Measurements from ENCODE around the gene RFPL4AL1. TPM values are rescaled to one million over a fixed set of nuclear protein-coding genes. Genes with fewer than 3 reads are reported as not detected.
"Not testable (repeated sequence)": the region's sequence is repeated elsewhere in the genome, so short reads cannot be mapped to it uniquely, and the experiment has no call there.

The RFPL4AL1 gene
- polyA plus RNA-seq: not detected
- long read RNA-seq, donor 1: 0 reads
- long read RNA-seq, donor 2: 0 reads
- long read RNA-seq, donor 3, partial matches to known transcripts: 0 of 1 reads
- long read RNA-seq, donor 3, other reads (novel, unspliced or antisense): 0 of 1 reads
- long read RNA-seq, donor 4: 0 reads
- long read RNA-seq, donor 5: 0 reads
- long read RNA-seq, donor 6, partial matches to known transcripts: 0 of 1 reads
- long read RNA-seq, donor 6, other reads (novel, unspliced or antisense): 0 of 1 reads
- long read RNA-seq, donor 7: 0 reads
- long read RNA-seq, donor 8: 0 reads
- long read RNA-seq, donor 9: 0 reads
- long read RNA-seq, donor 10: 0 reads
- long read RNA-seq, donor 11: 0 reads

GRCh38 chr19:55768818-55769217 lies at the start of gene RFPL4AL1:
RFPL4AL1 (plus strand) TSS chr19:55769118; CDS start chr19:55771805, 2,687 bp downstream.
- H3K4me1 ChIP-seq (ENCODE audit: control insufficient read depth, insufficient read depth, low read length); H3K27ac ChIP-seq (ENCODE audit: low read length); H3K4me3 ChIP-seq (ENCODE audit: low read length); DNase-seq; H3K36me3 ChIP-seq (ENCODE audit: control insufficient read depth, insufficient read depth, low read length); H3K27me3 ChIP-seq (ENCODE audit: control insufficient read depth, insufficient read depth, low read length); H3K9me3 ChIP-seq (ENCODE audit: control insufficient read depth, low read depth, low read length): not testable (repeated sequence)
- WGBS (ENCODE audit: insufficient coverage, low lambda C conversion rate): no CpG with 5 or more reads among the region's 6 CpGs

GRCh38 chr19:55720214-55720746 lies 48.6 kb upstream of the RFPL4AL1 start:
- no peak for DNase-seq
- Histone ChIP-seq H3K27ac (ENCODE audit: low read length) (no peak overlapping the region), H3K4me1 (ENCODE audit: control insufficient read depth, insufficient read depth, low read length) (no peaks in the 10 kb centered on the region), H3K36me3 (ENCODE audit: control insufficient read depth, insufficient read depth, low read length) (no peaks in the 10 kb centered on the region), H3K27me3 (ENCODE audit: control insufficient read depth, insufficient read depth, low read length) (peaks cover 6% of the 10 kb centered on the region), H3K9me3 (ENCODE audit: control insufficient read depth, low read depth, low read length) (no peaks in the 10 kb centered on the region), H3K4me3 (ENCODE audit: low read length) (no peak overlapping the region)
- no CpG with 5 or more reads among the region's 5 CpGs for WGBS (ENCODE audit: insufficient coverage, low lambda C conversion rate)

GRCh38 chr19:55720801-55721200 lies 48.1 kb upstream of the RFPL4AL1 start:
- H3K9me3 ChIP-seq (ENCODE audit: control insufficient read depth, low read depth, low read length): no peaks in the 10 kb centered on the region
- H3K4me1 ChIP-seq (ENCODE audit: control insufficient read depth, insufficient read depth, low read length): no peaks in the 10 kb centered on the region
- no peak for DNase-seq
- H3K36me3 ChIP-seq (ENCODE audit: control insufficient read depth, insufficient read depth, low read length): no peaks in the 10 kb centered on the region
- H3K4me3 ChIP-seq (ENCODE audit: low read length): no peak overlapping the region
- WGBS (ENCODE audit: insufficient coverage, low lambda C conversion rate): 90% methylated on average over 2 of the region's 3 CpGs
- peaks cover 6% of the 10 kb centered on the region for H3K27me3 ChIP-seq (ENCODE audit: control insufficient read depth, insufficient read depth, low read length)
- H3K27ac ChIP-seq (ENCODE audit: low read length): no peak overlapping the region

- no peak overlapping the region for H3K27ac ChIP-seq (ENCODE audit: low read length)
- H3K9me3 ChIP-seq (ENCODE audit: control insufficient read depth, low read depth, low read length): no peaks in the 10 kb centered on the region
- H3K27me3 ChIP-seq (ENCODE audit: control insufficient read depth, insufficient read depth, low read length): no peaks in the 10 kb centered on the region
- no peak for DNase-seq
- no peaks in the 10 kb centered on the region for H3K4me1 ChIP-seq (ENCODE audit: control insufficient read depth, insufficient read depth, low read length)
- H3K4me3 ChIP-seq (ENCODE audit: low read length): no peak overlapping the region
- no peaks in the 10 kb centered on the region for H3K36me3 ChIP-seq (ENCODE audit: control insufficient read depth, insufficient read depth, low read length)
- 80% methylated on average over 2 of the region's 8 CpGs for WGBS (ENCODE audit: insufficient coverage, low lambda C conversion rate)
Observed at GRCh38 chr19:55723491-55723890, 45.4 kb upstream of the RFPL4AL1 start.

- not testable (repeated sequence) for H3K4me3 ChIP-seq (ENCODE audit: low read length); H3K4me1 ChIP-seq (ENCODE audit: control insufficient read depth, insufficient read depth, low read length); H3K36me3 ChIP-seq (ENCODE audit: control insufficient read depth, insufficient read depth, low read length); H3K27me3 ChIP-seq (ENCODE audit: control insufficient read depth, insufficient read depth, low read length); H3K9me3 ChIP-seq (ENCODE audit: control insufficient read depth, low read depth, low read length); H3K27ac ChIP-seq (ENCODE audit: low read length); DNase-seq
- WGBS (ENCODE audit: insufficient coverage, low lambda C conversion rate): 100% methylated on average over 1 of the region's 2 CpGs
Observed at GRCh38 chr19:55730378-55730777, 38.5 kb upstream of the RFPL4AL1 start.

GRCh38 chr19:55738302-55738701 lies 30.6 kb upstream of the RFPL4AL1 start, which contains the start of gene NLRP9:
NLRP9 (minus strand) TSS chr19:55738402; CDS start chr19:55738374, 28 bp downstream.
- 100% methylated on average over 1 of the region's 3 CpGs for WGBS (ENCODE audit: insufficient coverage, low lambda C conversion rate)
- no peak for DNase-seq

GRCh38 chr19:55750715-55751114 lies 18.2 kb upstream of the RFPL4AL1 start:
- Histone ChIP-seq H3K9me3 (ENCODE audit: control insufficient read depth, low read depth, low read length) (no peaks in the 10 kb centered on the region), H3K4me1 (ENCODE audit: control insufficient read depth, insufficient read depth, low read length) (no peaks in the 10 kb centered on the region), H3K27me3 (ENCODE audit: control insufficient read depth, insufficient read depth, low read length) (no peaks in the 10 kb centered on the region), H3K36me3 (ENCODE audit: control insufficient read depth, insufficient read depth, low read length) (no peaks in the 10 kb centered on the region), H3K27ac (ENCODE audit: low read length) (no peak overlapping the region), H3K4me3 (ENCODE audit: low read length) (no peak overlapping the region)
- DNase-seq: no peak
- WGBS (ENCODE audit: insufficient coverage, low lambda C conversion rate): 100% methylated on average over 1 of the region's 6 CpGs

More at GRCh38 chr19:55738302-55738701, 30.6 kb upstream of the RFPL4AL1 start, which contains the start of gene NLRP9:
- Histone ChIP-seq H3K4me1 (ENCODE audit: control insufficient read depth, insufficient read depth, low read length) (no peaks in the 10 kb centered on the region), H3K9me3 (ENCODE audit: control insufficient read depth, low read depth, low read length) (no peaks in the 10 kb centered on the region), H3K27me3 (ENCODE audit: control insufficient read depth, insufficient read depth, low read length) (no peaks in the 10 kb centered on the region), H3K27ac (ENCODE audit: low read length) (no peak within 1 kb of the TSS), H3K36me3 (ENCODE audit: control insufficient read depth, insufficient read depth, low read length) (no peaks in the 10 kb centered on the region), H3K4me3 (ENCODE audit: low read length) (no peak within 1 kb of the TSS)

GRCh38 chr19:55753401-55753800 lies 15.5 kb upstream of the RFPL4AL1 start:
- Histone ChIP-seq H3K27ac (ENCODE audit: low read length) (no peak overlapping the region), H3K4me1 (ENCODE audit: control insufficient read depth, insufficient read depth, low read length) (no peaks in the 10 kb centered on the region), H3K9me3 (ENCODE audit: control insufficient read depth, low read depth, low read length) (no peaks in the 10 kb centered on the region), H3K4me3 (ENCODE audit: low read length) (no peak overlapping the region), H3K36me3 (ENCODE audit: control insufficient read depth, insufficient read depth, low read length) (no peaks in the 10 kb centered on the region), H3K27me3 (ENCODE audit: control insufficient read depth, insufficient read depth, low read length) (no peaks in the 10 kb centered on the region)
- DNase-seq: no peak
- 100% methylated on average over 1 of the region's 3 CpGs for WGBS (ENCODE audit: insufficient coverage, low lambda C conversion rate)

- not testable (repeated sequence) for DNase-seq; H3K9me3 ChIP-seq (ENCODE audit: control insufficient read depth, low read depth, low read length); H3K4me1 ChIP-seq (ENCODE audit: control insufficient read depth, insufficient read depth, low read length); H3K27ac ChIP-seq (ENCODE audit: low read length); H3K36me3 ChIP-seq (ENCODE audit: control insufficient read depth, insufficient read depth, low read length); H3K4me3 ChIP-seq (ENCODE audit: low read length); H3K27me3 ChIP-seq (ENCODE audit: control insufficient read depth, insufficient read depth, low read length)
- WGBS (ENCODE audit: insufficient coverage, low lambda C conversion rate): no CpG with 5 or more reads among the region's 4 CpGs
Observed at GRCh38 chr19:55756808-55757207, 12.1 kb upstream of the RFPL4AL1 start.

- no CpG with 5 or more reads among the region's 3 CpGs for WGBS (ENCODE audit: insufficient coverage, low lambda C conversion rate)
- not testable (repeated sequence) for DNase-seq; H3K9me3 ChIP-seq (ENCODE audit: control insufficient read depth, low read depth, low read length); H3K4me3 ChIP-seq (ENCODE audit: low read length); H3K36me3 ChIP-seq (ENCODE audit: control insufficient read depth, insufficient read depth, low read length); H3K27me3 ChIP-seq (ENCODE audit: control insufficient read depth, insufficient read depth, low read length); H3K27ac ChIP-seq (ENCODE audit: low read length); H3K4me1 ChIP-seq (ENCODE audit: control insufficient read depth, insufficient read depth, low read length)
Observed at GRCh38 chr19:55758797-55759196, 10.1 kb upstream of the RFPL4AL1 start, which contains the start of gene RFPL4A. RFPL4A (plus strand) TSS chr19:55759097; CDS start chr19:55761801, 2,704 bp downstream.

Data from large intestine (tissue), 12 donors.